HG03342 (cell line): ENCODE measurements around the gene LHFPL6.

Source experiments
- ATAC-seq: cut with Tn5 transposase; IDR thresholded peaks from one replicate; pipeline ENCODE4 v1.9.1; 2021; ENCODE audit warnings: mild to moderate bottlenecking, moderate library complexity; ENCODE audit not compliant: unreplicated experiment

The LHFPL6 gene

DNA sequence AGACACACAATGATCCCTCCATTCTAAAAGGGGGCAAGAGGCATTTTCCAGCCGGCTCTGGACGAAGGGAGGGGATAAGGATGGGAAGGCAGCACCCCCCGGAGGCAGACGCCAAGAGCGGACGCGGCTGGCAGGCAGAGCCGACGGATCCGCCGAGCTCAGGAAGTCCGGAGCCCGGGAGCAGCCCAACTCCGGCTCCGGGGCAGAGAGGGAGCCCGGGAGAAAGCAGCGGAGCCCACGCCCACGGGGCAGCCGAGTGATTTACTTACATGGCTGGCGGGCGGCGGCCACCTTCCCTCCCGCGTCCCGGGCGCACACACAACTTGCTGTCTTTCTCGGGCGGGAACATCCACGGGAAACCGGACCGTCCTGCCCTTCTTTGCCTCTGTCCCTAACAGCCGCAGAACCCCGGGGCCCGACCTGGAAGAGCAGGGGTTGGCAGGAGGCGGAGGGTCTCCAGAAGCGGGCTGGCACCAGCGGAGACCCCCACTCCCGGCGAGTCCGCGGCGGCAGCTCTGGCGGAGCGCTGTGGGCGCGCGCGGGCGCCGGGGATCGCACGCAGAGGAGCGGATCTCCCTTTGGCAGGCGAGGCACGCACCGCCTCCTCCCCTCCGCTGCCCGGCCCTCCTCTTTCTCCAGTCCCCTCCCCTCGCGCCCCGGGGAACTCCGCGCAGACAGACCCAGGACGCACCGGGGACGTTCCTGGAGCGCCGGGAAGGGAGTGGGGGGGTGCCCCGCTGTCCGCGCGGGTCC, at the start of gene LHFPL6:
LHFPL6 (minus strand) TSS at position 580 of the 753 bp plus-strand sequence.
- peak; percentile 96 for ATAC-seq

DNA sequence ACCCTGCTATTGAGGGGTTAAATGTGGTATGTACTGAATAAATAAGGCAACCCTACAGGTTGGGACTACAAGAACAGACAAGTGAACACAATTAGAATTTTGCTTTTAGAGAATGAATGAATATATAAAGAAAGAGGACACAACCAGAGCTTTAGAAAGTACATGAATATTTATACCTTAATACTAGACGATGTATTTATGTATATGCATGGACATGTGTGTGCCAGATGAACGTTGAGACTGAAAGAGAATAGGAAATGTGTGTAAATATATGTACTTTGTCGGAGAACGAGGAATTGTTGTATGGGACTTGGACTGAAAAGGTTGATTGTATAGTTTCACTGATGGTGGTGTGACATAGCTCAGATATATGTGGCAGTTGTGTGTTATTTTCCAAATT, 43.1 kb upstream of the LHFPL6 start:
- ATAC-seq = no peak

DNA sequence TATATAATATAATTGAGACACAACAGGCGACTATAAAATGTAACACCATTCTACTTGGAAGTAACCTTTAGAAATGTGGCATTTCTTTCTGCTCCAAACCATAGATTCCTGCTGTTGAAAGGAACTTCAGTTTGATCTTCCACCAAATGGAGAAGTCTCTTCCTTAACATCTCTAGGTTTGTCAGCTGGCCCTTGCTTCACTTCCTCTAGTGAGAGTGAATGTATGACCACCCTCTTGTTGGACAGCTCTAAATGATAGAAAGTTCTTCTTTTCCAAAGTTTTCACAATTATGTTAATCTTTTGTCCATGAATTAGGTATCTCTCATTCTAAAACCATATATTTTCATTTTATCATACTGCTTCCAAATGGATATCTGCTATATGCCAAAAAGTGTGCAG, 38.7 kb upstream of the LHFPL6 start:
- no peak for ATAC-seq

DNA sequence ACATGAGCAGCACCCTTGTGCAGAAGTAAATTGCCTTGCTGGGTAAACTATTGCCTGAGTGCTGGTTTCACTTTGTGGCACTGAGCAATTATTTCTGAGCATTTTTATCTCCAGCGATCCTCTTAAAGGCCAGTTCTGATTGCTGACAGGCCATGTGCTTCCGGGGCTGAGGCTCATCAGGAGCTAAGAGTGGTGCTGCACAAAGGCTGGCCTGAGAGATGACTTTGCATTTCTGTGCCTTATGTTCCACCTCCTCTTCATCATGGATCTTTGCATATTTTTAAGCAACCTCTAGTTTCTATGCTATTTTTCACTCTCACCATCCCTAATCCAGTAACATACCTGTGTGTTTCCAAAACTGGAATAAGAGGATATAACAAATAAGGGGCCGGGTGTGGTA, 34.9 kb upstream of the LHFPL6 start:
- no peak for ATAC-seq

DNA sequence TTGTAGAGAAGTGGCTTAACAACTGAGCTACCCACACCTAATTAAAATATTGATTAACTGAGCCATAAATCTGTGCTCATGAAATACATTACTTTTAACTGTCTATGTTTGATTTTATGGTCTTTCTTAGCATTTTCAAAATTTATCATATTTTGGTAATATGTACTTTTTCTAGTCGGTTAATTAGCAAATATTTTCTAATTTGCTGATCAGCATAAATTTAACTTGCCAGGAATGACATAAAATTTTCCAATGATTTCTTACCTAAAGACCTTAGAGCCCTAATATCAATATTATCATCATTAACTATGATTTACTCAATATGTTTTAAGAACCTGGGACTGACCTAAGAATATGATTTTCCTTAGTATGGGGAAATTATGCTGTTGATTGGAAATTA, 32.6 kb upstream of the LHFPL6 start:
- no peak for ATAC-seq

DNA sequence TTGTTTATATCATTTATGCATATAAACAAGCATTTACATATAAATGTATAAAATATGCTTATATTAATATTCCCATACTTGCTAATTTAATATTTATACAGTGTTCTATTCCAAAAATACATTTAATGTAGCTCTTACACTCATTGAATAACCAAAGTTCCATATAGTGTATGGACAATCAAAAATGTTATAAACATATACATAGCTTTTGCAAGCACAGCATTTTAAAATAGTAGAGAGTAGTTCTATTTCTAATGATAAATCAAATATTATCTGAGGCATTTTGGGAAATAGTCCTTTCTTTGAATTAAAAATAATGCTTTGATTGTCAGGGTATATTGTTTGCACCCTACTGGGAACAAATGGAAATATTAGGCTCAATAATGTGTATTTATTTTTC, 30.0 kb upstream of the LHFPL6 start:
- ATAC-seq = no peak

DNA sequence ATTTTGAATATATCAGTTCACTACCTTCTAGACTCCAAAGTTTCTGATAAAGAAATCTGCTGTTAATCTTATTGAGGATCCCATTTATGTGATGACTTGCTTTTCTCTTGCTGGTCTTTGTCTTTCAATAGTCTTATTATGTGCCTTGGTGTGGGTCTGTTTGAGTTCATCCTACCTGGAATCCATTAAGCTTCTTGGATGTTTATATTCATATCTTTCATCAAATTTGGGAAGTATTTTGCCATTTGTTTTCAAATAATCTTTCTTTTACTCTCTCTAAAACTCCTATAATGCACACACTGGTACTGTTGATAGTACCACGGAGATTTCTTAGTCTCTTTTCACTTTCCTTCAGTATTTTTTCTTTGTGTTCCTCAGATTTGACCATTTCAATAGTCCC, 28.3 kb upstream of the LHFPL6 start:
- ATAC-seq = no peak

DNA sequence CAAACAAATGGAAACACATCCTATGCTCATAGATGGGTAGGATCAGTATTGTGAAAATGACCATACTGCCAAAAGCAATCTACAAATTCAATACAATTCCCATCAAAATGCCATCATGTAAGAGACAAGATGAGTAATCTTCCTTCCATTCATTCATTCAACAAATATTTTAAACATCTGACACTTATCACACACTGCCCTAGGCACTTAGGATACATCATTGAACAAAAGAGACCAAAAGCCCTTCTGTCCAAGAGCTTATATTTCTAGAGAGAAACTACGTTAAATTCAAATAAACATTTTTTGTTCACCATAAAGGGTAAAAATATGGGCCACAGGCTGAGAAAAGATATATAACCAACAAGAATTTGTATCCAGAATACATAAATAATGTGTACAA, 20.5 kb upstream of the LHFPL6 start:
- ATAC-seq = no peak

DNA sequence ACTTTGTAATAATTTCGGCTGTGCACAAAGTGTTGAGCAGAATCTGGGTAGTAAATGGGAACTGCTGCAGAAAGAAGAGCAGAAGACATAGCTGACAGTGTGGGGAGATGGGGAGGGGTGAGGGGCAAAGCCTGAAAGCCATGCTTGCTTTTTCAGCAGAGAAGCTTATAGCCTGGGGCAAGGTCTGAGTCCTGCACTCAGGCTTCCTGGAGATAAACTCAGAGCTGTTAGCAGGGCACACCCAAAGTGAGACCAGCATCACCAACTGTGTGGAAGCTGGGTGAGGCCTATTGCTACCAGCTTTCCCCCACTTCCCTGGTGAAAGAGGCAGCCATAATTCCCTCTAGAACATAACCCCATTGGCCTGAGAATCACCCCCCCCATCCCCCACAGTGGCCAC, 15.6 kb upstream of the LHFPL6 start:
- no peak for ATAC-seq

DNA sequence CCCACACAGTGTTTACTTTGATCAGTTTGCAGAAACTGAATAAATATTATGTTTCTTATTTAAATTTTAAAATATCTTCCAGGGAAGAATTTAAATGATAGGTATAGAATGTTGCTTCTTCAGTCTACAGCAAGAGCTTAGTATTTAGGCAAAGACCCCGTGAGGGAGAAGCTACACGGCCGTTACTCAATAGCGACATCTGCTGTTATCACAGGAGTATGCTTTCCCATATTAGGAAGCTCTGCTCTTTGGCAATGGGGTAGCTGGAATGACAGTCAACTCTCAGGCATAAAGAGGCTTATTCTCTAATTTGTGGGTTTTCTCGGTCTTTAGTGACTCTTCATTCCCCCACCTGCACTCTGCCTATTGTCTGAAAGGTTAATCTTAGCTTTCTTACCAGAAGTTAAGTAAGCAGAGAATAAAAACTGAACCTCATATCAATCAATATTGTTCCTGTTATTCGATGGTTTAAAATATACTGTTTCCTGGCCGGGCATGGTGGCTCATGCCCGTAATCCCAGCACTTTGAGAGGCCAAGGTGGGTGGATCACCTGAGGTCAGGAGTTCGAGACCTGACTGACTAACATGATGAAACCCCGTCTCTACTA, 13.2 kb upstream of the LHFPL6 start:
- peak; percentile 79 for ATAC-seq

DNA sequence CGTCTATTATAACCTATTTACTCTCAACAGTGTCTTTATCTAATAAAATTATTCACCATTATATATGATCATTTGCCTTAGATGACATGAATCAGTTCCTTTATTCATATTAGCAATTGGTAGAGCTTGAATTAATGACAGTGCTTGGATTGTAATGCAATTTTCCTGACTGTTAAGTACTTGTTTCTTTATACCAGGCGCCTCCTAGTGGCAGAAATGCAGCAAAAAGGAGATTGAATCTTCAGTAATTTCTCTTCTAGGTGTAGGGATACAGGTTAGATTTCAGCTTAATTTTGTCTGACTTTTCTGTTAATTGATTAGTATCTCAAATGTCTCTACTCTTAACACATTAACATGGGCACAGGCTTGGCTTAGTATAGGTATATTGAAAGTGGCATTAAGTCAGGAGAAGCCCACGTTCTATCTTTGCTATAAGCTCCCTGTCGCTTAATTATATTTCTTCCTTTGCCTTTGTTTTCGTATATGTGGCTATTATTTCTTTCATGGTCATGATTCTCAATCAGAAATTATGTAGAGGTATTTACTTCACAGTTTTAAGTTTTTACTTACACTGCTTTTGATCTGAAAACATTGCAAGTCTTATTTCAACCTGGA, 9.1 kb upstream of the LHFPL6 start:
- no peak for ATAC-seq

DNA sequence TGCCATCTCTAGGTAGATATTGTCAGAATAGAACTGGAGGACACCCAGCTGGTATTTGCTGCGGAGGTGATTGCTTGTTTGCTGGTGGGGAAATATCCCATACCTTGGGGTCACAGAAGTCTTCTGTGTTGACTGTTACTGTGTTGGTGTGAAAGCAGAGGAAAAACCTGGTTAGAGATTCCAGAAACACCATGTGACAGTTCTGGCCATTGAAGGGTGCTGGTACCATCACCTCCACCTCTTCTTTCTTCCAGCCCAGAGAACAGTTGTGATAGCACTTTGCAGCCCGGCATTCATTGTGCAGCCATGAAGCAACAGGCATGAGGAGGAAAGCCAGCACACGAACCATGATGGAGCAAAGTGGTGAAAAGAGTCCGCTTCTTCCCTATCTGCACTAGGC, 4.9 kb upstream of the LHFPL6 start:
- ATAC-seq = no peak

DNA sequence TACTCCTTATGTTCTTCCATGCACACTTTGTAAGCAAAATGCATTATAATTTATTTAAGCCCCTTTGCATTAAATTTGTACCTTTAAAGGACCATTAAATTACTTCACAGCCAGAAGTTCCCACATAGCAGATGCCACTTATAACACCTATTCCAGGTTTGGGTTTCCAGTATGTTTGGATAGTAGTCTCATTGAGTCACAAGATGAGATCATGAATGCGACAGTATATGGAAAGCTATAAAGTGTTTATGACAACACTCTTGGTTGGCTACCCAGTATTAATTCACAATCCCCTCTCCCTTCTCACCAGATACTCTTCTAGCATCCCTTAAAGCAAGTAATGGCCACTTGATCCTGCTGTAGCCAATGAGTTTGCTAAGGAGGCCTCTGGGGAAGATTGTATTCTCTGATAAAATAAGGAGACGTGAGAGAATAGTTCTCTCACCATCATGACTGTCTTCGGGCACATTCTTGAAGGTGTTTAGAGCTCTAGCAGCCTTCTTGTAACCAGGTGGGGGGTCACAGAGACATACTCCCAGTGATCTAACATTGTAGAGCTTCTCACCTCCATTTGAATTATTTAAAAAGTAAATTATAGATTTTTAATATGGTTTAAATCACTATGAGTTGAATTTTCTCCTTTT, 2.8 kb upstream of the LHFPL6 start:
- no peak for ATAC-seq

DNA sequence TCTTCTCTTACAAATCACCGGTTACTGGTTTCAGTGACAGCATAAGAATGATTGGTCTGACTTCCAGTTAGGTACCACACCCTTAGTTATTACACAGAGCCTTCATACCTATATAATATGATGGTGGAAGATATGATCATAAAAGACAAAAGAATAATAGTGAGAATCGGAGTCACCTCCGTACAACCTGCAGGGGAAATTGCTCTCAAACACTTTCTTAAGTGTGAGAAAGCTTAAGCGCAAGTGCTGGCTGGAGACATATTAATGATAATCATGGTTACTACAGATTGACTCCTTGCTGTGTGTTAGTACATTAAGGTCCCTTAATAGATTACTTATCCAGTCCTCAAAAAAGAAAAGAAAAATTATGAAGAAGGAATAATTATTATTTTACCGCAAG, 1.8 kb upstream of the LHFPL6 start:
- ATAC-seq = no peak

DNA sequence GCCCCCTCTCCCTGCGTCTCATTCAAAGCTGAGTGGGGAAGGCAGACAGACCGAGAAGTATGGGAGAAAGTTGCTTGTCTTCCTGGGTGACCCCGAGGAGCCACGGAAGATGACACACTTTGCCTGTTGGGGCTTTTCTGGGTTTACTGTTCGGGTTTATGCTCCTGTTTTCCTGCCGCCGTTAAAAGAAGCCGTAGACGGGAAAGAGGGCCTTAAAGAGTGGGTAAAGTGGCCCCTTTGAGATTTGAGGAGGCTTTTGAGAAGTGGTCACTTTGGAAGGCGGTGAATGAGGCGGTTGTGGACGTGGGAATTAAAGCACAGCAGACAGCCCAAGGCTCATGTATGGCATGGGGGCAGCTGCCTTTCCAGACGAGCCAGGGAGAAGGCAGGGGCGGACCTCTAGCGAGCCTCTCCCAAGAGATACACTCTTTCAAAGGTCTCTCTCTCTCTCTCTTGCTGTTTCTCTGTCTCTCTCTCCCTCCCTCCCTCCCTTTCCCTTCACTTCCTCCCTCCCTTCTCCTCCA, 493 bp upstream of the LHFPL6 start:
- peak; percentile 29 for ATAC-seq

DNA sequence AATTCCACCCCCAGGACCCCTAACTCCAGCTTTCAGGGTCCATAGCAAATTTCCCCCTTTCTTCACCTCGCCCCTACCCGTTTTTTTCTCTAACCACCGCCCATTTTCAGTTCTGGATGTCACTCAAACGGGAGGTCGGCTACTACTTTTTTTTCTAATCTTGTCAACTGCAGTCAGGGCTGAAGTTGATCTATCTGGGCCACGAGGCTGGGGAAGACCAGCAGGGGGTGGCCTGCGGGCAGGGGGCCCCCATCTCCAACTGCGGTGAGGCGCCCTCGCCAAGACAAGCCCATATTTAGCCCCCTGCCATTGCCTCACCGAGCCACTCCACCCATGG, 748 bp downstream of the LHFPL6 start:
- peak; percentile 27 for ATAC-seq

DNA sequence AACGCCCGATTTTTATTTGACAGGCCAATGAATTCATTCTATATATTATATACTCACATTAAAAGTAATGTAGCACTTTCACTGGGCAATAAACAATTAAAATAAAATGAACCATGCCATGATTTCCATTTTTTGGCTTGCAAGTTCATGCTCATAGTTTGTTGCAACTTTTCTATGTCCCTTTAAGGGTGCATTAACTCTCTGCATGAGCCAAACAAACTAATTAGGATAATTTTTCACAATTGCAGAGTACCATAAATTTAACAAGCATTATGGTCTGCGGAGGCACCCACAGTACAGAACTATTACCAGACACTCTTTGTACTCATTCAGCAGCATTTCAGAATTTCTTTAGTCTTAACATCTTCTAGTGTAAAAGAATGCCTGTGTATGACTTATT, 1.4 kb downstream of the LHFPL6 start:
- no peak for ATAC-seq

DNA sequence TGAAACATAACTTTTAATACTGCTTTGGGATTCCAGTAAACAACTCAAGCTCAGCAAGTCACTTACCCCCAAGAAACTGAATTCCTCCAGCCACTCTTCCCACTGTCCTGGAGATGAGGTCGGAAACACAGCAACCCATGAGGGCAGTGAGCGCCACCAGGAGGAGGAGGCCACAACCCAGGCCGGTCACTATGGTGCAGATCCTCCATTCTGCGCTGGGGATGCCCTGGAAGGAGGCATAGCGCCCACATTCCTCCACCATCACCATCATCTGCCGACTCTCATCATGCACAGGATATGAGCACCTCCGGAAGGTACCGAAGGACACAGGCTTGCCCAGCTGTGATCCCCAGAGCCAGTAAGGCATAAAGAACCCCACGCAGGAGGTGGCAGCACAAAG, 2.2 kb downstream of the LHFPL6 start:
- ATAC-seq = no peak

DNA sequence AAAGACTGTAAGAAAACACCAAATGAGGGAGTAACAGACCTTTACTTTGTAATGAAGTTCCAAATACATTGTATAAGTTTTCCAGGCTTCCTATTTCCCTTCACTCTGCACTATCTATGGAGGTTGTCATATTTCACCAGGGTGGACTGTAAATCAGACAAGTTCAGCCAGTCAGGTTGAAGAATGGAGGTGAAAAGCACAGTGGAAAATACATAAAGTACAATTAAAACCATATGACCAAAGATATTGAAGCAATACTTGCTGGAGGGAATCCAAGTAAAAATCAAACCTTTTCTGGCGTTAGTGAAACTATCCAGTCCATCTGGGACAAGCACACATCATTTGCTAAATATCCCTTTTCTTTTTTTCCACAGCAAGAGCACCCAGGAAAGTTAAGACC, 3.2 kb downstream of the LHFPL6 start:
- no peak for ATAC-seq

DNA sequence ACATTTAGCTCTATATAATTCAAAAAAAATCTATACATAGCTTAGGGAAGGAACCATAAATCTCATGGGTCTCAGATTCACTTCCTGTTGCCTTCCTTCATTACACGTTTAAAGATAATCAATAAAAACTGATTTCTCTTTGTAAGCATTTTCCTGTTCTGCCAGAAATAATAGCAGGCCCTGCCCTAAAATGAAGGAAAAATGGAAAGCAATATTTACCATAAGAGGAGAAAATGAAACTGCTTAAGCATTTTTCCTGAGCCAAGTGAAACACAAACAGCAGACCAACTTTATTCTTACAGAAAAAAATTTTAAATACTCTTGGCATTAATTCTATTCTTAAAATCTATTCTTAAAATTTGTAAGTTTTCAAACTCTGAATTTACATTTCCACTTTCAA, 4.0 kb downstream of the LHFPL6 start:
- no peak for ATAC-seq

DNA sequence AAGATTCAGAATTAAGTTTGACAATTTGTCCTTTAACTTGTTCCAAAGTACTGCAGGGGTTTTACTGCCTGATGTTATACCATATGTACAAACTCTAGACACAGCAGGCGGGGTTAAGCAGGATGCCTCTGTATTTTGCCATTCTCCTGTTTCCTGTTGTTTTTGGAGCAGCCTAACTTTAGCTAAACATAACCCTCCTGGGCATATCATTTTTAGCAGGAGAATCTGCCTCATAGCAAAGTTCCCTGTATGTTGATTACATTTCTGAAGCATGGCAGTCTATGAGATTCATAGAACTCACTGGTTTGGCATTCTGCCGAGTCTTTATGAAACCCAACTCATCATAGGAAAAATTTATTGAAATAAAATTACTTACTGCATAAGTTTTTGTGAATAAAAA, 5.2 kb downstream of the LHFPL6 start:
- no peak for ATAC-seq

DNA sequence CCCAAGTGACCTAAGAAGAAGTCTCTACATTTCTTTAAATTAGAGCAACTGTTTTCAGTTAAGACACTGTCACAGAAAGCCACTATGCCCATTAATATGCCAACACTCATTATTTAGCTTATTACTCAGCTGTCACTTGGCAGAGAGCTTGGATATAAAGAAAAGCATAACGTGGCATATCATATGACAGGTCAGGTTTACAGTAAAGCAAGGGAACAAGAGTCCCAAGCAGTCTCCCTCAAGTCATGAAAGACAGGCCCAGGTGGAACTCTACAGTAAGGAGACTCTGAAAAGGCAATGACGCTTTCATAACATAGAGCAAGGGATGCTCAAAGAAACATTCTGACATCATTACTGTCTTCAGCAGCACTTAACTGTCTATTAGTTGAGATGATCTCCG, 6.3 kb downstream of the LHFPL6 start:
- no peak for ATAC-seq
